HepG2 (cell line): Measurements from ENCODE around the gene STUB1. TPM values are rescaled to one million over a fixed set of nuclear protein-coding genes. Genes with fewer than 3 reads are reported as not detected.

Experiments
- ARNT2 ChIP-seq: sonication (generic); formaldehyde crosslinking; IDR thresholded peaks from 2 replicates; pipeline ENCODE4 v1.8.0; 2022; ENCODE audit warnings: mild to moderate bottlenecking, low read depth, missing genetic modification reagents, moderate library complexity
- ATF7-NPFF ChIP-seq: sonication (generic); formaldehyde crosslinking; IDR thresholded peaks from 2 replicates; pipeline ENCODE4 v1.8.1; 2023; ENCODE audit warnings: mild to moderate bottlenecking, low read depth, missing genetic modification reagents, moderate library complexity
- IKZF5 ChIP-seq: IDR thresholded peaks from 2 replicates; pipeline ENCODE4 v1.6.1; 2018; ENCODE audit warnings: missing genetic modification reagents, mild to moderate bottlenecking, missing compliant biosample characterization
- MBD4 ChIP-seq: IDR thresholded peaks from 2 replicates; pipeline ENCODE4 v1.6.1; 2012; ENCODE audit warnings: low read length, inconsistent platforms, borderline replicate concordance
- MTF1 ChIP-seq: sonication (generic); formaldehyde crosslinking; IDR thresholded peaks from 2 replicates; pipeline ENCODE4 v1.5.0; 2020; ENCODE audit warnings: missing genetic modification reagents
- POLR2AphosphoS5 ChIP-seq: IDR thresholded peaks from 2 replicates; pipeline ENCODE4 v1.6.1; 2012; ENCODE audit warnings: low read depth, low read length
- RBM39 ChIP-seq: fragments of 200-400 bp; formaldehyde crosslinking; IDR thresholded peaks from one replicate; pipeline ENCODE4 v1.6.1; 2018; ENCODE audit warnings: antibody characterized with exemption, mild to moderate bottlenecking, low read depth, low read length; ENCODE audit not compliant: poor library complexity, severe bottlenecking
- TFDP2 ChIP-seq: sonication (generic); formaldehyde crosslinking; IDR thresholded peaks from 2 replicates; pipeline ENCODE4 v1.4.0; 2020; ENCODE audit warnings: missing genetic modification reagents
- ZFY ChIP-seq: sonication (generic); formaldehyde crosslinking; IDR thresholded peaks from 2 replicates; pipeline ENCODE4 v1.4.0; 2020; ENCODE audit warnings: missing genetic modification reagents
- ZNF788 ChIP-seq: sonication (generic); formaldehyde crosslinking; IDR thresholded peaks from 2 replicates; pipeline ENCODE4 v1.5.0; 2020; ENCODE audit warnings: mild to moderate bottlenecking, missing genetic modification reagents, borderline replicate concordance
- polyA plus RNA-seq, 8 experiments: library from polyadenylated mRNA; depleted of rRNA in 3 of 8; stranded (reverse) in 7 of 8; unstranded in 1 of 8; fragments of >200 nt; fragmentation: Illumina TruSeq in 4 of 8; extraction: Trizol in 4 of 8; gene quantifications; 2 replicates each; pipeline versions ENCODE4 v1.2.1 to v1.2.3, GENCODE V29; 2011 to 2016; ENCODE audit warnings: low read depth in 4 of 8, missing spikeins in 1 of 8, mixed read lengths in 1 of 8; ENCODE audit not compliant: insufficient read depth in 1 of 8
- total RNA-seq, 5 experiments: library from RNA; depleted of rRNA; stranded (reverse); fragments of >200 nt; fragmentation: Illumina TruSeq; extraction: Trizol; gene quantifications; 2 replicates each; pipeline ENCODE4 v1.2.3, GENCODE V29; 2016; ENCODE audit warnings: low read depth in 1 of 5
- TF ChIP-seq, protein P1 (sequence below): sonication (generic); IDR thresholded peaks from 2 replicates; pipeline ENCODE4 v1.6.1; 2016; ENCODE audit warnings: low read depth, borderline replicate concordance
- TF ChIP-seq, protein P2 (sequence below): sonication (generic); formaldehyde crosslinking; IDR thresholded peaks from 2 replicates; pipeline ENCODE4 v1.5.1; 2020; ENCODE audit warnings: mild to moderate bottlenecking, missing genetic modification reagents, borderline replicate concordance
- TF ChIP-seq, protein P3 (sequence below): sonication (generic); formaldehyde crosslinking; IDR thresholded peaks from 2 replicates; pipeline ENCODE4 v1.5.0; 2020; ENCODE audit warnings: missing genetic modification reagents, mild to moderate bottlenecking, borderline replicate concordance
- TF ChIP-seq, protein P4 (sequence below): sonication (generic); formaldehyde crosslinking; IDR thresholded peaks from 2 replicates; pipeline ENCODE4 v1.9.0; 2021; ENCODE audit warnings: missing genetic modification reagents, borderline replicate concordance
- TF ChIP-seq, protein P5 (sequence below): sonication (generic); formaldehyde crosslinking; IDR thresholded peaks from 2 replicates; pipeline ENCODE4 v1.8.1; 2022; ENCODE audit warnings: mild to moderate bottlenecking, missing genetic modification reagents
- TF ChIP-seq, protein P6 (sequence below): sonication (generic); formaldehyde crosslinking; IDR thresholded peaks from 2 replicates; pipeline ENCODE4 v1.8.1; 2023; ENCODE audit warnings: mild to moderate bottlenecking, missing genetic modification reagents

STUB1 gene
- total and polyA plus RNA-seq, 2 of the 13 experiments (the other 11 are each of a cell fraction or from before 2014, with no cell fraction given), result 52.9 to 78.2 TPM

GRCh38 chr16:667780-668518, 12.3 kb upstream of the STUB1 start, which contains the start of gene RHOT2 (continued):
- TF ChIP-seq, protein P1, sequence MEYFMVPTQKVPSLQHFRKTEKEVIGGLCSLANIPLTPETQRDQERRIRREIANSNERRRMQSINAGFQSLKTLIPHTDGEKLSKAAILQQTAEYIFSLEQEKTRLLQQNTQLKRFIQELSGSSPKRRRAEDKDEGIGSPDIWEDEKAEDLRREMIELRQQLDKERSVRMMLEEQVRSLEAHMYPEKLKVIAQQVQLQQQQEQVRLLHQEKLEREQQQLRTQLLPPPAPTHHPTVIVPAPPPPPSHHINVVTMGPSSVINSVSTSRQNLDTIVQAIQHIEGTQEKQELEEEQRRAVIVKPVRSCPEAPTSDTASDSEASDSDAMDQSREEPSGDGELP, result peak; percentile 31; the same call in 1 of the 2 replicates
- TF ChIP-seq, protein P2, sequence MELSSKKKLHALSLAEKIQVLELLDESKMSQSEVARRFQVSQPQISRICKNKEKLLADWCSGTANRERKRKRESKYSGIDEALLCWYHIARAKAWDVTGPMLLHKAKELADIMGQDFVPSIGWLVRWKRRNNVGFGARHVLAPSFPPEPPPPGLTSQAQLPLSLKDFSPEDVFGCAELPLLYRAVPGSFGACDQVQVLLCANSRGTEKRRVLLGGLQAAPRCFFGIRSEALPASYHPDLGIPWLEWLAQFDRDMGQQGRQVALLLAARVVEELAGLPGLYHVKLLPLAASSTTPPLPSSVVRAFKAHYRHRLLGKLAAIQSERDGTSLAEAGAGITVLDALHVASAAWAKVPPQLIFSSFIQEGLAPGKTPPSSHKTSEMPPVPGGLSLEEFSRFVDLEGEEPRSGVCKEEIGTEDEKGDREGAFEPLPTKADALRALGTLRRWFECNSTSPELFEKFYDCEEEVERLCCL, result peak; percentile 73; the same call in 1 of the 2 replicates
- TF ChIP-seq MBD4 (no peak), TFDP2 (CRISPR knock-in tag) (peak; percentile 93), ARNT2 (CRISPR knock-in tag) (peak; percentile 91; the same call in 1 of the 2 replicates), MTF1 (CRISPR knock-in tag) (0 out of 2 replicates have a peak, but pooled peaks have one; percentile 80), ATF7-NPFF (CRISPR knock-in tag) (peak; percentile 86; the same call in 1 of the 2 replicates), POLR2AphosphoS5 (peak; percentile 69), IKZF5 (no peak; the same call in 1 of the 2 replicates), RBM39 (peak; percentile 10), ZNF788 (CRISPR knock-in tag) (peak; percentile 86; the same call in 1 of the 2 replicates), ZFY (CRISPR knock-in tag) (peak; percentile 91)
- TF ChIP-seq, protein P3, sequence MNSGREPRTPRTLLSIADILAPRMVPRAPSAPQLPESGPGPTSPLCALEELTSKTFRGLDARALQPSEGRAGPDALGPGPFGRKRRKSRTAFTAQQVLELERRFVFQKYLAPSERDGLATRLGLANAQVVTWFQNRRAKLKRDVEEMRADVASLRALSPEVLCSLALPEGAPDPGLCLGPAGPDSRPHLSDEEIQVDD (CRISPR knock-in tag), result 0 out of 2 replicates have a peak, but pooled peaks have one; percentile 29
- TF ChIP-seq, protein P4, sequence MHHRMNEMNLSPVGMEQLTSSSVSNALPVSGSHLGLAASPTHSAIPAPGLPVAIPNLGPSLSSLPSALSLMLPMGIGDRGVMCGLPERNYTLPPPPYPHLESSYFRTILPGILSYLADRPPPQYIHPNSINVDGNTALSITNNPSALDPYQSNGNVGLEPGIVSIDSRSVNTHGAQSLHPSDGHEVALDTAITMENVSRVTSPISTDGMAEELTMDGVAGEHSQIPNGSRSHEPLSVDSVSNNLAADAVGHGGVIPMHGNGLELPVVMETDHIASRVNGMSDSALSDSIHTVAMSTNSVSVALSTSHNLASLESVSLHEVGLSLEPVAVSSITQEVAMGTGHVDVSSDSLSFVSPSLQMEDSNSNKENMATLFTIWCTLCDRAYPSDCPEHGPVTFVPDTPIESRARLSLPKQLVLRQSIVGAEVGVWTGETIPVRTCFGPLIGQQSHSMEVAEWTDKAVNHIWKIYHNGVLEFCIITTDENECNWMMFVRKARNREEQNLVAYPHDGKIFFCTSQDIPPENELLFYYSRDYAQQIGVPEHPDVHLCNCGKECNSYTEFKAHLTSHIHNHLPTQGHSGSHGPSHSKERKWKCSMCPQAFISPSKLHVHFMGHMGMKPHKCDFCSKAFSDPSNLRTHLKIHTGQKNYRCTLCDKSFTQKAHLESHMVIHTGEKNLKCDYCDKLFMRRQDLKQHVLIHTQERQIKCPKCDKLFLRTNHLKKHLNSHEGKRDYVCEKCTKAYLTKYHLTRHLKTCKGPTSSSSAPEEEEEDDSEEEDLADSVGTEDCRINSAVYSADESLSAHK (CRISPR knock-in tag), result no peak
- TF ChIP-seq, protein P5, sequence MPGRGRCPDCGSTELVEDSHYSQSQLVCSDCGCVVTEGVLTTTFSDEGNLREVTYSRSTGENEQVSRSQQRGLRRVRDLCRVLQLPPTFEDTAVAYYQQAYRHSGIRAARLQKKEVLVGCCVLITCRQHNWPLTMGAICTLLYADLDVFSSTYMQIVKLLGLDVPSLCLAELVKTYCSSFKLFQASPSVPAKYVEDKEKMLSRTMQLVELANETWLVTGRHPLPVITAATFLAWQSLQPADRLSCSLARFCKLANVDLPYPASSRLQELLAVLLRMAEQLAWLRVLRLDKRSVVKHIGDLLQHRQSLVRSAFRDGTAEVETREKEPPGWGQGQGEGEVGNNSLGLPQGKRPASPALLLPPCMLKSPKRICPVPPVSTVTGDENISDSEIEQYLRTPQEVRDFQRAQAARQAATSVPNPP (CRISPR knock-in tag), result peak; percentile 83; the same call in 1 of the 2 replicates
- TF ChIP-seq, protein P6, sequence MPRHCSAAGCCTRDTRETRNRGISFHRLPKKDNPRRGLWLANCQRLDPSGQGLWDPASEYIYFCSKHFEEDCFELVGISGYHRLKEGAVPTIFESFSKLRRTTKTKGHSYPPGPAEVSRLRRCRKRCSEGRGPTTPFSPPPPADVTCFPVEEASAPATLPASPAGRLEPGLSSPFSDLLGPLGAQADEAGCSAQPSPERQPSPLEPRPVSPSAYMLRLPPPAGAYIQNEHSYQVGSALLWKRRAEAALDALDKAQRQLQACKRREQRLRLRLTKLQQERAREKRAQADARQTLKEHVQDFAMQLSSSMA (CRISPR knock-in tag), result peak; percentile 75; the same call in 1 of the 2 replicates
